Measurements from ENCODE around the gene RIOK2. TPM values are rescaled to one million over a fixed set of nuclear protein-coding genes. Genes with fewer than 3 reads are reported as not detected.

The RIOK2 gene
- total and polyA plus RNA-seq, 8 donors = 19.2 to 54.1 (median 42.9) TPM

DNA sequence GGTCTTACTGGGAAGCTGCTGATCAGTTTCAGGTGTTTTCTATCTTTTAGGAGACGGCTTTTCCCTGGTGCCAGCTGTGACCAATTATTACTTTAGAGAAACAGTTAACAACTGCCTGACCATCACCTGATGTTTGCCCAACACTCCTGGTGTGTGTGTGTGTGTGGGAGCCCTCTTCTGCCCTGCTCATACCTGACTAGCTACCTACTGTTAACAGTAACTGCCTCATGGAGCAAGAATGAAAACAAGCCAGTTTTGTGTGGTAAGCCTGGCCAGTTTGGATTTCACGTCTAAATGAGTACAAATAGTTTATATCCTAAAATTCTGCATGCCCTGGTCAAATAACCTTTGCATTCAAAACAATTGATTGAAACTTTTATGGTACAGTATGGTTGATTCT is 46.1 kb upstream of the RIOK2 start:
- no peaks in the 10 kb centered on the region for H3K36me3 ChIP-seq
- ATAC-seq (peak; percentile 94), DNase-seq (peak in 2 of 4 donors; percentile 58 to 75)
- no peak overlapping the region for H3K4me3 ChIP-seq
- intact Hi-C loops (cut with DNase I) = no loop called here
- peak overlapping the region; percentile 16 for H3K27ac ChIP-seq
- H3K4me1 ChIP-seq = no peaks in the 10 kb centered on the region
- TF ChIP-seq CTCF (IDR thresholded peaks at IDR 0.05) = no peak
- H3K27me3 ChIP-seq = no peaks in the 10 kb centered on the region
- no peaks in the 10 kb centered on the region for H3K9me3 ChIP-seq

DNA sequence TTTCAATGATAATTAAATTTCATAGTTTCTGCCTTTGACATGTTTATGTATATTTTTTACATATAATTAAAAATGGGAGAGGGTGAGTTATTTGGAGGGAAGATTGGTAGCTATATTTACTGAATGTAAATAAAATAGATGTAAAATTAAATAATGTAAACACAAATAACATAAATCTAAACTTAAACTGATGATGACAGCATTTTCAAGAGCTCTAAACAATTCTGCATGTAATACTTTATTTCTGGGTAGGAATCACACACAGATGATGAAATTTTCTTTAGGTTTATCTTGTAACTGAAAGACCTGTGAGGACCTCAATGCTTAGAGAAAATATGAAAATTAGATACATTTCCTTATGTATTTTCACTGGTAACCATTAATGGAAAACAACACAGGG is 42.2 kb upstream of the RIOK2 start:
- Histone ChIP-seq H3K36me3 (no peaks in the 10 kb centered on the region), H3K9me3 (no peaks in the 10 kb centered on the region), H3K4me1 (no peaks in the 10 kb centered on the region), H3K4me3 (no peak overlapping the region), H3K27me3 (no peaks in the 10 kb centered on the region), H3K27ac (no peak overlapping the region)
- no peak for DNase-seq
- intact Hi-C loops (cut with DNase I) = no loop called here
- ATAC-seq = no peak
- TF ChIP-seq CTCF (IDR thresholded peaks at IDR 0.05) = no peak

DNA sequence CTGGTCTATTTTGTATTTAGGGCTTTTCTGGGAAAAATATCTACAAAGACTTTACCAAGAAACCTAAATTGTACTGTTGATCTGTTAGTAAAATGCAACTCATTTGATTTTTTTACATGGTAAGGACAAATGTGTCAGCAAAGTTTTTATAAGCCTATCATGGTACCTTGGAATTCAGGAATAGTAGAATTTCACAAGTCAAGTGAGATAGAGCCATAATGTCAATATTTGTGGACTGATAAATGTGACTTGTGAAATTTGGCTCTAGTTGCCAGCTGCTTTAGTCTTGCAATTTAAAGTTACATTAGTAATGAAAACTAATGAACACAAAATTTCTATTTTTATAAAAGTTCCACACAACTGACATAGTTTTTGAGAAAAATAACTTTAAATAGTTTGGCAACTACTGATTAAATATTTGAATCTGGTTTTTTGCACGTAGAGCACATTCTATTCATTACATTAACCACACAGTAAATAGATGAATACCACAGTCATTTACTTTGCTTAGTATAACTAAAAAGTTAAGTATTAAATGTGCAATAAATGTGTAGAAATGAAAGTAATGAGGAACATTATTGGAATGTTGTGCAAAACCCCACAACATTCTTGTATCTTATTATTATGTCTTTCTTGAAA is 41.2 kb upstream of the RIOK2 start:
- peak; percentile 56 for ATAC-seq
- no peak overlapping the region for H3K4me3 ChIP-seq
- H3K27ac ChIP-seq = no peak overlapping the region
- peaks cover 0 to under 1% of the 10 kb centered on the region in 2 donors for H3K9me3 ChIP-seq
- H3K27me3 ChIP-seq = no peaks in the 10 kb centered on the region
- no peak for TF ChIP-seq CTCF (IDR thresholded peaks at IDR 0.05)
- intact Hi-C loops (cut with DNase I) = no loop called here
- H3K4me1 ChIP-seq = no peaks in the 10 kb centered on the region
- DNase-seq = no peak
- no peaks in the 10 kb centered on the region for H3K36me3 ChIP-seq

GRCh38 chr5:97223596-97223995 is 40.5 kb upstream of the RIOK2 start:
- ATAC-seq = no peak
- H3K4me3 ChIP-seq = no peak overlapping the region
- intact Hi-C loops (cut with DNase I) = no loop called here
- DNase-seq = no peak
- H3K9me3 ChIP-seq = peaks cover 0 to 2% of the 10 kb centered on the region in 2 donors
- no peaks in the 10 kb centered on the region for H3K4me1 ChIP-seq
- H3K27me3 ChIP-seq = no peaks in the 10 kb centered on the region
- H3K36me3 ChIP-seq = no peaks in the 10 kb centered on the region
- TF ChIP-seq CTCF (IDR thresholded peaks at IDR 0.05) = no peak
- no peak overlapping the region for H3K27ac ChIP-seq

GRCh38 chr5:97209343-97209742 is 26.3 kb upstream of the RIOK2 start:
- Histone ChIP-seq H3K9me3 (peaks cover 0 to 25% of the 10 kb centered on the region in 2 donors), H3K27ac (no peak overlapping the region), H3K36me3 (no peaks in the 10 kb centered on the region), H3K27me3 (no peaks in the 10 kb centered on the region), H3K4me3 (no peak overlapping the region), H3K4me1 (no peaks in the 10 kb centered on the region)
- intact Hi-C loops (cut with DNase I) = no loop called here
- DNase-seq (no peak), ATAC-seq (no peak)
- no peak for TF ChIP-seq CTCF (IDR thresholded peaks at IDR 0.05)

All from left lung (tissue), 10 donors.